GM12873 (cell line): ENCODE data around the gene PLEKHA5.

Experiments used
- CTCF ChIP-seq: IDR thresholded peaks from 2 replicates; pipeline ENCODE4 v1.5.1; 2012; ENCODE audit warnings: low read depth, mild to moderate bottlenecking, moderate library complexity, low read length, control low read depth; ENCODE audit not compliant: insufficient read depth; ENCODE audit errors: missing control alignments

PLEKHA5 gene

DNA sequence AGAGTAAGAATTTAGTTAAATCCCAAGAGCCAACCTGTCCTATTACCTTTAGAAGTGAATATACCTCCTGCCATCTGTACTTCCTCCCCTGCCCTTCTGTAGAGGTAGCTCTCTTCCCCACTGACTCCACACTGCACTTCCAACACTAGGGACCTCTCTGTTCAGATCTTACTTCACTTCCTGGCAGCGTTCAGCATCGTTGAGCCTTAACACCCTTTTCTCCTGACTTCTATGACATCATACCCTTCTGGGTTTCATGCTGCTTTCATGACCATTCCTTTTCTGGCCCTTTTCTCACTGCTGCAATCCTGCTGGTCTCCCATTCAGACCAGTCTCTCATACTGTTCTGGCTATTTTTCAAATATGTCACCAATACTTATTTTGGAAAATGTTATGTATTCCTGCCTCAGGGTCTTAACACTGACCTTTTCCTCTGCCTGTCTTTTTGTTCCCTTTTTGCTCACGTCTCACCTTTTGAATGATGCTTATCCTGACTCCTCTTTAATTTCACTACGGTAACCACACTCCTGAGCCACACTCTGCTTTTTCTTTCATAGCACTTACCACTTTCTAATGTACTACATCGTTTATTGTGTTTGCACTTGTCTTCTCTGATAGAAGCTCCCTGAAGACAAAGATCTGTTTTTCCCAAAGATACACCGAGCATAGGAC lies 67.6 kb downstream of the PLEKHA5 start:
- no peak for TF ChIP-seq CTCF

GRCh38 chr12:19198272-19198671 lies 68.7 kb downstream of the PLEKHA5 start:
- no peak for TF ChIP-seq CTCF

DNA sequence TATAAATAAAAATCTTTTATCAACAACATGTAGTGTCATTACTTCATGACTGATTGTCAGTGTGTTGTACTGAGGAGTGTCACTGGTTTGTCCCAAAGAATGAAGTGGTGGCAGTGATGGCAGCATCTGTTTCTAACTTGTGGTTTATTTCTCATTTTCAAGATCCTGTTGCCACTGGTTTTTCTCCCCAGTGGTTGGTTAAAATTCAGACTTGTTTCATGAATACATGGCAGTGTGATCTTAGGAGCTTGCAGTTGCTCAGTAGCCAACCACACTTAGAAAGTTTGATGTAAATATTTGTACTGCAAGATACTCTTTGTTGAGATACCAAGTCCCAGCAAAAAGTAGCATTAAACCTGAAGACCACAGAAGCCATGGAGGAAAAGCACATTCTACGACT lies 69.8 kb downstream of the PLEKHA5 start:
- TF ChIP-seq CTCF, result no peak

DNA sequence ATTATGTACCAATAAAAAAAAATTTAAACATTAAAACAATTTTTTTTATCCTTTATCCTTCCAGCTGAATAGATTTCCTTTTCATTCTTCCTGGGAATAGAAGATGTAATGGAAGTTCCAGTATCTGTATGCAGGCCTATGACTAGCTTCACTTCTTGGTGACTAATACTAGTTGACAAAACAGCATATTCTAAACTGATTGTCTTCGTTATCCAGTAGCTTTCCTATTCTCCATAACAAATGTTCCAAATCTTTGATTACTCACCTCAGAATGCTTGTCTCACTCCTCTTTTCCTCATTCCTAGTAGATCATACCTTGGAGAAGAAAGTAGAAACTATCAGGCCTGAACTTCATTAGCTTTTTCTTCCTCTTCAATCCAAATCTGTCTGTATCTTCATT lies 70.7 kb downstream of the PLEKHA5 start:
- no peak for TF ChIP-seq CTCF

DNA sequence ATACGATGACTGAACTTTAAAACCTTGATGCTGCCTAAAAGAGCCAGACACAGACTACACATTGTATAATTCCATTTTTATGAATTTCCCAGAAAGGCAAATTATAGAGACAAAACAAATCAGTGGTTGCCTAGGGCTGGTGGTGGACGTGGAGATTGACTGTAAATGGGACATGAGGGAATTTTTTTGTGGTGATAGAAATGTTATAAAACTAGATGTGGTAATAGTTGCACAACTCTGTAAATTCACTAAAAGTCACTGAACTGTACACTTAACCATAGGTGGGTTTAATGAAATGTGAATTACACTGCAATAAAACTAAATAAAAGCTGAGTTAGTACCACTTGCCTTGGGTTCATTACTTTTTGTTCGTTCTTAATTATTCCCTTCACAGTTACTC lies 72.1 kb downstream of the PLEKHA5 start:
- TF ChIP-seq CTCF, result no peak

- no peak for TF ChIP-seq CTCF
Measured at GRCh38 chr12:19203013-19203412, 73.5 kb downstream of the PLEKHA5 start.

DNA sequence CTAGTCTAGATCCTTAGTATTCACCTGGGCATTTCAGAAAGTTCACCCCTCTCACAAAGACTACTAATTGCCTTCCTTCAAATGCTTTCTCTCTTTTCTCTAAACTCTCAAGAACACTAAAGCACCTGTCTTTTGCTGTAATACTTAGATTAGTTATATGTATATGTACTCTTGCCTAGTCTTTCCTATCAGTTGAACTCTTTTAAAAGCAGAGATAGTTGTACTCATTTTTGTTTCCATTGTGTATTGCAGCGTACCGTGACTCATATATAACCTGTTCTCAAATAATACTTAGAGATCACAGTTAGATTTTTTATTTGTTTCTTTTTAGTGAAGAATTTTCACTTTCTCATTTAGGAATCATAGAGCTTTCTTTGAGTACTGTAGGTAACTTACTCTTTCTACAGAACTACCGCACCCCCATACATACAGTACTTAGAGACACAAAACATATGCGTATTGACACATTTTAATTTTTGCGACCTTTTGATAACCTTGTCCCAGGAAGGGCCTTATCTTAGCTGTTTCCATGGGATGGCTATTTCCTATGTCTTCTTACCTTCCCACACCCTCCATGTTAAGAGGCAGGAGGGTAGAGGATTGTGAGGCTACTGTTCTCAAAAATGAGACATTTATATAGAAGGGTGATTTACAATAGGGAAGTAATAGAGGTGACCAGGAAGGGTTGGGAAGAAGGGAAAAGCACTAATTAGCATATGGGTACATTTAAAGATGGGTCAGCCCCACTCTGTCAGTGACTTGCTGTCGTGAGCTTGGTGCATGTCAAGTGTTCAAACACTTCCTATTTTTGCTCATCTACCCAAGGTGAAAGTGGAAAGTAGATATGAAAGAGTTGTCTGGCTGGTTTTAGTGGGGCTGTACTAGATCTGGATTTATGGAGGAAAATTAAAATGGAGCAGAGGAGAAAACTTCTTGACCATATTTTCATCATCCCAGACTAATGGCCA lies 74.3 kb downstream of the PLEKHA5 start:
- no peak for TF ChIP-seq CTCF
